H1 (cell line): Measurements from ENCODE around the gene KISS1R. TPM values are rescaled to one million over a fixed set of nuclear protein-coding genes. Genes with fewer than 3 reads are reported as not detected.

ENCODE experiments used
- CTCF ChIA-PET: fragments of 300-600 bp; sonication (Branson Sonifier 250); formaldehyde crosslinking; loops from one replicate; lab custom pipeline; 2021; ENCODE audit not compliant: partially characterized antibody; lab: Charles Lee
- POLR2A ChIA-PET: fragments of 300-600 bp; sonication (Branson Sonifier 250); formaldehyde crosslinking; loops from one replicate; lab custom pipeline; 2021; ENCODE audit warnings: inconsistent platforms; ENCODE audit not compliant: partially characterized antibody; lab: Charles Lee
- DNase-seq, 2 experiments: peaks; one replicate each; pipeline versions ENCODE4 v3.0.0 to v3.0.0-alpha.2; 2010 to 2022; ENCODE audit warnings: low spot score in 2 of 2, low read depth in 1 of 2, mixed read lengths in 1 of 2
- FAIRE-seq: peaks from 2 replicates; lab custom pipeline; 2011; peaks lifted over from hg19 to GRCh38; lab: Jason Lieb, UNC
- H2AFZ ChIP-seq: 2 replicates; pipeline ENCODE4 v1.8.1; 2012; ENCODE audit warnings: low read length, inconsistent platforms
- H2AK5ac ChIP-seq: 2 replicates; pipeline ENCODE4 v1.6.1; 2013; ENCODE audit warnings: low read depth, low read length
- H2BK120ac ChIP-seq: replicated peaks from 2 replicates; pipeline ENCODE3; 2013; ENCODE audit warnings: low read depth, low read length, inconsistent platforms
- H2BK12ac ChIP-seq: 2 replicates; pipeline ENCODE4 v1.6.1; 2013; ENCODE audit warnings: low read depth, low read length
- H2BK15ac ChIP-seq: 2 replicates; pipeline ENCODE4 v1.6.1; 2013; ENCODE audit warnings: low read length
- H2BK20ac ChIP-seq: 2 replicates; pipeline ENCODE4 v1.6.1; 2013; ENCODE audit warnings: low read length
- H2BK5ac ChIP-seq: 2 replicates; pipeline ENCODE4 v1.6.1; 2013; ENCODE audit warnings: low read depth, low read length
- H3K14ac ChIP-seq: 2 replicates; pipeline ENCODE4 v1.6.1; 2013; ENCODE audit warnings: inconsistent platforms; ENCODE audit not compliant: insufficient read length
- H3K18ac ChIP-seq: 2 replicates; pipeline ENCODE4 v1.6.1; 2013; ENCODE audit warnings: low read length; ENCODE audit errors: extremely low read depth
- H3K23ac ChIP-seq: 2 replicates; pipeline ENCODE4 v1.6.1; 2013; ENCODE audit warnings: inconsistent platforms; ENCODE audit not compliant: insufficient read length
- H3K23me2 ChIP-seq: 2 replicates; pipeline ENCODE4 v1.6.1; 2013; ENCODE audit warnings: low read depth, low read length
- H3K27ac ChIP-seq: 2 replicates; pipeline ENCODE4 v1.6.1; 2011; ENCODE audit warnings: low read depth, low read length, inconsistent platforms
- H3K27me3 ChIP-seq, 4 experiments: replicated peaks in 1 of 4; 1 replicate in 1 of 4; 2 replicates in 3 of 4; pipeline versions ENCODE4 v1.6.1 to v1.8.1; 2011 to 2013; ENCODE audit warnings: low read length in 3 of 4, mild to moderate bottlenecking in 3 of 4, inconsistent platforms in 2 of 4, mixed read lengths in 2 of 4, moderate library complexity in 1 of 4; ENCODE audit not compliant: control insufficient read depth in 3 of 4, insufficient read depth in 3 of 4; ENCODE audit errors: extremely low read depth in 1 of 4
- H3K36me3 ChIP-seq, 4 experiments: 2 replicates each; pipeline versions ENCODE4 v1.6.1 to v1.8.1; 2011 to 2013; ENCODE audit warnings: mild to moderate bottlenecking in 4 of 4, low read length in 3 of 4, moderate library complexity in 2 of 4, control low read depth in 1 of 4, inconsistent platforms in 1 of 4; ENCODE audit not compliant: insufficient read depth in 4 of 4, control insufficient read depth in 2 of 4
- H3K4ac ChIP-seq: replicated peaks from 2 replicates; pipeline ENCODE3; 2013; ENCODE audit warnings: low read length, low read depth, mixed read lengths, inconsistent platforms; ENCODE audit not compliant: insufficient read length
- H3K4me1 ChIP-seq, 4 experiments: replicated peaks in 1 of 4; 1 replicate in 1 of 4; 2 replicates in 3 of 4; pipeline versions ENCODE4 v1.6.1 to v1.8.1; 2011 to 2013; ENCODE audit warnings: low read length in 3 of 4, inconsistent platforms in 2 of 4, mixed read lengths in 1 of 4; ENCODE audit not compliant: insufficient read depth in 4 of 4, control insufficient read depth in 3 of 4
- H3K4me2 ChIP-seq, 2 experiments: 2 replicates each; pipeline versions ENCODE4 v1.6.1 to v1.8.1; 2011 to 2013; ENCODE audit warnings: low read depth in 2 of 2, low read length in 2 of 2, control low read depth in 1 of 2, inconsistent platforms in 1 of 2, mild to moderate bottlenecking in 1 of 2; ENCODE audit not compliant: insufficient read depth in 1 of 2
- H3K4me3 ChIP-seq, 4 experiments: fragments of 200-600, 300-600 bp in 1 of 4; sonication (generic), shearing (Covaris generic), sonication (Bioruptor Twin) in 1 of 4; 2 replicates each; pipeline versions ENCODE4 v1.5.1 to v1.8.1; 2011 to 2016; ENCODE audit warnings: low read length in 4 of 4, low read depth in 3 of 4, control low read depth in 2 of 4, inconsistent platforms in 2 of 4, mild to moderate bottlenecking in 2 of 4, mixed read lengths in 1 of 4, moderate library complexity in 1 of 4; ENCODE audit not compliant: insufficient read depth in 2 of 4; ENCODE audit errors: extremely low read depth in 1 of 4
- H3K56ac ChIP-seq: replicated peaks from 2 replicates; pipeline ENCODE3; 2013; ENCODE audit warnings: low read depth, mild to moderate bottlenecking, mixed read lengths, low read length, inconsistent platforms; ENCODE audit not compliant: insufficient read length
- H3K79me1 ChIP-seq: 2 replicates; pipeline ENCODE4 v1.6.1; 2013; ENCODE audit warnings: low read depth, low read length, control low read depth
- H3K79me2 ChIP-seq, 2 experiments: 2 replicates each; pipeline versions ENCODE4 v1.6.1 to v1.8.1; 2012 to 2013; ENCODE audit warnings: low read length in 2 of 2, mild to moderate bottlenecking in 2 of 2, inconsistent platforms in 1 of 2; ENCODE audit not compliant: insufficient read depth in 2 of 2, control insufficient read depth in 1 of 2
- H3K9ac ChIP-seq, 4 experiments: replicated peaks in 1 of 4; 1 replicate in 1 of 4; 2 replicates in 3 of 4; pipeline versions ENCODE4 v1.6.1 to v1.8.1; 2011 to 2013; ENCODE audit warnings: low read depth in 3 of 4, low read length in 3 of 4, control low read depth in 2 of 4, mild to moderate bottlenecking in 2 of 4, moderate library complexity in 2 of 4, inconsistent platforms in 1 of 4; ENCODE audit errors: extremely low read depth in 1 of 4
- H3K9me3 ChIP-seq, 2 experiments: 2 replicates each; pipeline versions ENCODE4 v1.6.1 to v1.8.1; 2012 to 2013; ENCODE audit warnings: mild to moderate bottlenecking in 2 of 2, moderate library complexity in 2 of 2, control low read depth in 1 of 2, inconsistent platforms in 1 of 2, low read depth in 1 of 2, low read length in 1 of 2, mixed read lengths in 1 of 2; ENCODE audit not compliant: insufficient read depth in 2 of 2
- H4K20me1 ChIP-seq, 2 experiments: replicated peaks in 1 of 2; 2 replicates each; pipeline versions ENCODE3 to v1.8.1; 2011 to 2013; ENCODE audit warnings: inconsistent platforms in 2 of 2, low read length in 2 of 2, mild to moderate bottlenecking in 1 of 2; ENCODE audit not compliant: insufficient read depth in 2 of 2, control insufficient read depth in 1 of 2
- H4K5ac ChIP-seq: 2 replicates; pipeline ENCODE4 v1.6.1; 2013; ENCODE audit warnings: low read length, low read depth, mixed read lengths, inconsistent platforms; ENCODE audit not compliant: insufficient read length
- H4K8ac ChIP-seq: 2 replicates; pipeline ENCODE4 v1.8.0; 2013; ENCODE audit warnings: mild to moderate bottlenecking, moderate library complexity, low read length, inconsistent platforms; ENCODE audit not compliant: insufficient read depth; ENCODE audit errors: extremely low read depth
- H4K91ac ChIP-seq: replicated peaks from 2 replicates; pipeline ENCODE3; 2013; ENCODE audit warnings: low read length, mixed read lengths, inconsistent platforms; ENCODE audit not compliant: insufficient read length
- CTCF ChIP-seq, 3 experiments: IDR thresholded peaks; 1 replicate in 2 of 3; 2 replicates in 1 of 3; pipeline versions ENCODE4 v1.5.1 to v1.6.1; 2011; ENCODE audit warnings: low read length in 3 of 3, mild to moderate bottlenecking in 3 of 3, inconsistent platforms in 2 of 3, low read depth in 1 of 3, moderate library complexity in 1 of 3; ENCODE audit not compliant: insufficient read depth in 1 of 3; ENCODE audit errors: control extremely low read depth in 1 of 3
- EP300 ChIP-seq, 2 experiments: IDR thresholded peaks; 1 replicate in 1 of 2; 2 replicates in 1 of 2; pipeline ENCODE4 v1.6.1; 2011 to 2012; ENCODE audit warnings: low read depth in 2 of 2, low read length in 2 of 2, mild to moderate bottlenecking in 2 of 2, borderline replicate concordance in 1 of 2, inconsistent platforms in 1 of 2, moderate library complexity in 1 of 2
- GABPA ChIP-seq: IDR thresholded peaks from 2 replicates; pipeline ENCODE4 v1.6.1; 2011; ENCODE audit warnings: mild to moderate bottlenecking, low read length, moderate library complexity, borderline replicate concordance; ENCODE audit not compliant: insufficient read depth
- JUND ChIP-seq: IDR thresholded peaks from 2 replicates; pipeline ENCODE4 v1.6.1; 2011; ENCODE audit warnings: mild to moderate bottlenecking, improper control_type of control experiment, low read length
- SAP30 ChIP-seq: fragments of 300-600 bp; sonication (generic); IDR thresholded peaks from 2 replicates; pipeline ENCODE4 v1.7.1; 2012; ENCODE audit warnings: low read length, moderate library complexity, mild to moderate bottlenecking, inconsistent platforms; ENCODE audit not compliant: insufficient read depth, insufficient replicate concordance
- SIN3A ChIP-seq, 2 experiments: IDR thresholded peaks in 1 of 2; conservative IDR thresholded peaks in 1 of 2; 2 replicates each; pipeline ENCODE4 v1.6.1; 2011 to 2012; ENCODE audit warnings: low read length in 2 of 2, improper control_type of control experiment in 1 of 2, low read depth in 1 of 2, mild to moderate bottlenecking in 1 of 2
- WGBS, 2 experiments: shearing (Covaris generic) in 1 of 2; methylation state at CpG; one replicate each; pipeline versions ENCODE4 v1.1.6 to v1.1.7; 2013 to 2015; ENCODE audit warnings: low lambda C conversion rate in 2 of 2, mixed read lengths in 2 of 2, inconsistent platforms in 1 of 2, low coverage in 1 of 2, missing lambda C conversion rate in 1 of 2; ENCODE audit not compliant: insufficient replicate concordance in 2 of 2, insufficient coverage in 1 of 2, insufficient read length in 1 of 2; ENCODE audit errors: extremely low coverage in 1 of 2, missing lambda C conversion rate in 1 of 2; 5-methylcytosine and 5-hydroxymethylcytosine counted together
- polyA plus RNA-seq, 7 experiments: library from polyadenylated mRNA; depleted of rRNA in 3 of 7; stranded (reverse) in 5 of 7; unstranded in 2 of 7; fragments of >200 nt in 5 of 7; fragments of 200-250 nt in 2 of 7; gene quantifications; 1 replicate in 5 of 7; 2 replicates in 1 of 7; 4 replicates in 1 of 7; pipeline versions ENCODE4 v1.2.1 to v1.2.3, GENCODE V29; 2011 to 2013; ENCODE audit warnings: missing spikeins in 2 of 7, mixed read lengths in 2 of 7
- total RNA-seq: library from RNA; stranded (reverse); fragmentation: NEBNext Ultra II Directional; extraction: Animal tissue kit (Norgen Biotek cat#: 25700); gene quantifications from 2 replicates; pipeline ENCODE4 v1.2.1, GENCODE V29; 2021

Gene KISS1R
- total and polyA plus RNA-seq, 2 of the 8 experiments (the other 6 are each of a cell fraction or from before 2014, with no cell fraction given), result 2.3 to 2.7 TPM

GRCh38 chr19:873084-873483 lies 44.0 kb upstream of the KISS1R start:
- Histone ChIP-seq H2BK12ac (no peak overlapping the region), H2AK5ac (no peak overlapping the region), H3K4me1 (peaks cover 0 to 14% (median 4%) of the 10 kb centered on the region in 4 experiments; a peak in 5 of 7 replicates), H4K8ac (no peak overlapping the region), H3K14ac (no peak overlapping the region), H2BK15ac (no peak overlapping the region), H4K91ac (no peak overlapping the region), H3K56ac (no peak overlapping the region), H3K23ac (no peak overlapping the region), H3K23me2 (no peaks in the 10 kb centered on the region), H2AFZ (no peak overlapping the region), H3K27me3 (no peaks in the 10 kb centered on the region), H3K27ac (no peak overlapping the region), H3K4ac (no peak overlapping the region), H2BK5ac (peak overlapping the region; percentile 56; the same call in 1 of the 2 replicates), H4K5ac (no peak overlapping the region), H3K79me2 (no peaks in the 10 kb centered on the region), H3K4me3 (no peak overlapping the region), H3K36me3 (peaks cover 0 to 15% (median 0%) of the 10 kb centered on the region in 4 experiments; a peak in 4 of 8 replicates), H3K9me3 (peaks cover 0 to 3% of the 10 kb centered on the region in 2 experiments; a peak in 1 of 4 replicates), H3K79me1 (peaks cover 2% of the 10 kb centered on the region), H3K9ac (no peak overlapping the region), H4K20me1 (peaks cover 4 to 5% of the 10 kb centered on the region in 2 experiments), H3K18ac (peak overlapping the region; percentile 48; the same call in 1 of the 2 replicates), H2BK120ac (no peak overlapping the region), H2BK20ac (no peak overlapping the region), H3K4me2 (no peak overlapping the region)
- ChIA-PET POLR2A (interaction anchor here (0.6 to 11.5 kb wide), 9 partner anchors 7 to 148 kb away, joined by 3 to 82 read pairs (median 4); partner anchors contain the start of genes ELANE, MED16, RNU6-2 and RNU6-9), CTCF (interaction anchor here (1.9 to 2.3 kb wide), 2 partner anchors 16 to 109 kb away, joined by 5 to 8 read pairs; no protein-coding TSS in a partner anchor)
- no peak for TF ChIP-seq JUND
- TF ChIP-seq CTCF (IDR thresholded peaks at IDR 0.05; ENCODE audit: control extremely low read depth in 1 of 3, insufficient read depth in 1 of 3, low read depth in 1 of 3, low read length in 3 of 3), result no peak
- no peak for TF ChIP-seq GABPA
- no peak for TF ChIP-seq SAP30
- no peak for TF ChIP-seq EP300 (IDR thresholded peaks at IDR 0.05; ENCODE audit: borderline replicate concordance in 1 of 2, low read depth in 2 of 2, low read length in 2 of 2)
- TF ChIP-seq SIN3A (conservative IDR thresholded peaks at IDR 0.05 in 1 of 2, IDR thresholded peaks at IDR 0.05 in 1 of 2; ENCODE audit: low read depth in 1 of 2, low read length in 2 of 2), result no peak
- no CpG with 5 or more reads among the region's 13 CpGs for WGBS, 2 experiments
- FAIRE-seq (no peak), DNase-seq (no peak)
